GM19043 (cell line): ENCODE results near the gene TESK1.
"Not testable (repeated sequence)": the region's sequence is repeated elsewhere in the genome, so short reads cannot be mapped to it uniquely, and the experiment has no call there.

Experiments used
- ATAC-seq: cut with Tn5 transposase; IDR thresholded peaks from one replicate; pipeline ENCODE4 v1.9.1; 2021; ENCODE audit warnings: low read depth; ENCODE audit not compliant: unreplicated experiment

The TESK1 gene

DNA sequence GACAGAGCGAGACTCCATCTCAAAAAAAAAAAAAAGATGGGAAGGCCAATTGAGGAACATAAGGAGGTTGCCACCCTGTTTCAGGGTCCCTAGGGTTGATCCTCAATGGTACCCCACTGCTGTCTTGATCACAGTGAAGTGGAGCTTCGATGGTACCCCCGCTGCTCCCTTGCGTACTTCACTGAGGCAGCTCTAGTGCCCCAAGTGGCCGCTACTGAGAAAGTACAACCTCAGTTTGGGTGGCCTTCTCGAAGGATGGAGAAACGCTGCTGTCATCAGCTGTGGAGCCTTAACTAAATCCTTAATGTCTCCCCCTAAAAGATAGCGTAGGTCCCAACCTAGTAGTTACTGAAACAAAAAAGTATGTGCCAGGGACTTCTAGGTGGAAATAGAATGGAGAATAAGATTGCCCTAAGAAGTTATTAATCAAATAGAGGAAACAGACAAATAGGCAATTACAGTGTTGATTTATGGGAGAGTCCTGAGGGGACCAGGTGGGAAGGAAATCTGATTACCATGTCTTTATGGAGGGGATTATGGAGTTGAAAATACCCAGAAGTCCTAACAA lies 6.3 kb downstream of the TESK1 start:
- ATAC-seq: no peak

DNA sequence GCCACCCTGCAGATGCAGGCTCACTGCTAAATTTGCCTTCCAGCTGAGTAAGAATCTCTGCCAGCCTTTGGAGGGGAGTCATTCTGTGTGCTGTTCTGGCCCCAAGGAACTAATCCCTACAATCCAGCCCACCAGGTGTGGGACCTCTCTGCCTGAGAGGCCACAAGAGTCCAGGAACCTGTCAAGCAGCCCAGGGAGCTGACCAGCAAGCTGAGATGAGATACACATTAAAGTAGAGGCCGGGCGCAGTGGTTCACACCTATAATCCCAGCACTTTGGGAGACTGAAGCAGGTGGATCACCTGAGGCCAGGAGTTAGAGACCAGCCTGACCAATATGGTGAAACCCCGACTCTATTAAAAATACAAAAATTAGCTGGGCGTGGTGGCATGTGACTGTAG lies 7.0 kb downstream of the TESK1 start:
- ATAC-seq: not testable (repeated sequence)

GRCh38 chr9:35612843-35613242 lies 7.8 kb downstream of the TESK1 start:
- no peak for ATAC-seq

DNA sequence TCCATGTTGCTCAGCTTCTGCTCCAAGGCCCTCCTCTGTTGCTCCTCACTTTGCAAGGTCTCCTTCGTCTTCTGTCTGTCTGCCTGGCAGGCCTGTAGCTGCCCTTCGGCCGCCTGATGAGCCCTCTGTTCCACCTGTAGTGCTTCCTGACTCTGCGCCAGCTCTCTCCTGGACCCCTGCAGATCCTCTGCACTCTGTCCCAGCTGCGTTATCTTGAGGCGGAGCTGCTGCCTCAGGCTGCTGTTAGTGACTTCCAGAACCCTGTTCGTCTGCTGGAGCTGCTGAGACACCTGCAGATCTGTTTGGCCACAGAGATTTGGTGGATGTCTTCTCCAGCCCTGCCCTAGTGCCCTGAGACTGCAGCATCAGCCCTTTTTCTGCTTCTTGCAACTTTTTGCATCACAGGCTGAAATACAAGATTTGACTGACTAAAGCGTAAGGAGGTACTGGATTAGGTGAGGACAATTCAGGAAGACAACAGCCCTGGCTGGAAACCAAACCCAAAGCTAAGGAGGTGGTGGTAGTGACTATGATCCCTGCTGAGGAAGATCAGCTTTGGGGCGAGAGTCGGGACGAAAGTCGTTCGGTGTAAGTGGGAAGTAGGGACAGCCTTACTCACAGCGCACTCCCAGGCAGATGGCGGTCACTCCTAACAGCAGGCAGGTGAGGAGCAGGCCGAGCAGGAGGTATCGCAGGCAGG lies 11.1 kb downstream of the TESK1 start:
- no peak for ATAC-seq

DNA sequence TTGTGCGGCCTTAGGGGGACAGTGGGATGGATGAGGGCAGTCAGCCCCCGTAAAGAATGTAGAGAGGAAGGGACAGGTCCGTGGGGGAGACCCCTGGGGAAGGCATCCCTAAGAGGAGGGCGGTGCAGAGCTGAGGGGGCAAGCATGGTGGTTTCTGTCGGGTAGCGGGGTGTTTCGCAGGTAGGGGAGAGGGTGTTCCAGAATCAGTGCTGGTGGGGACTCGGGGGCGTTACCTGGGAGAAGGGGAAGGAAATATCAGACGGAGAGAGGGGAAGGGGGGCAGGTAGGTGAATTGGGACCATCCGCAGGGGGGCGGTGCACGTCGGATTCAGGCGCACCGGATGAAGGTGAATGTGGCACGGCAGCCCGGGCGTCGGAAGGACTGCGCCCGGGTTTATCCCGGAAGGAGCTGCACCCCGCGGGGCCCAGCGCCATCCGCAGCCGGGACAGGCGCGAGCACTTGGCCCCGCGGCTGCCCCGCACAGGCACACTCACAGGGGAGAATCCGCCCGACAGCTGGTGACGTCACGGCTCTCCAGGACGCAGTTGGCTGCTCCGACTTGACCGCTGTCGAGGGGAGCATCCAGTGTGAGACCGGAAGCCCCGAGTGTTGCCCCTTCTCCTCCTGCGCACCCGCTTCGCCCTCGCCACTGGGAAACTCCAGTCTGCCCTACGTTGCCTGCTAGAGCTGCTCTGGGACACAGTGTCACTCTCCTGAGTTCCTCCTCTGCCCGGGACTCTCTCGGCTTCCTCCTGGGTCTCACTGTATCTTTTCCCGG lies 11.8 kb downstream of the TESK1 start:
- ATAC-seq: no peak

DNA sequence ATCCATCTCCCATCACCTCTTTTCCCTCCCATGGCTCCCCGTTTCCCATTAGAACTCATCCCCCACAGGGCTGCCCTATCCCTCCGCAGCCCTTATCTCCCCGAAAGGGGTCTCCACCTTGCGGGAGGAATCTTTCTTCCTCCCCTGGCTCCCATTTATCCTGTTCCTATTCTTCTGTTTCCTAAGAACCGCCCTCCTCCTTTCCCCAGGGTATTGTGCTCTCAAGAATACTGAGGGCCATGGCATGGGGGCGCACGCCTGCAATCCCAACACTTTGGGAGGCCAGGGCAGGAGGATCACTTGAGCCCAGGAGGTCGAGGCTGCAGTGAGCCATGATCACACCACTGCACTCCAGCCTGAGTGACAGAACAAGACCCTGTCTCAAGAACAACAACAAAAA lies 12.5 kb downstream of the TESK1 start:
- no peak for ATAC-seq

DNA sequence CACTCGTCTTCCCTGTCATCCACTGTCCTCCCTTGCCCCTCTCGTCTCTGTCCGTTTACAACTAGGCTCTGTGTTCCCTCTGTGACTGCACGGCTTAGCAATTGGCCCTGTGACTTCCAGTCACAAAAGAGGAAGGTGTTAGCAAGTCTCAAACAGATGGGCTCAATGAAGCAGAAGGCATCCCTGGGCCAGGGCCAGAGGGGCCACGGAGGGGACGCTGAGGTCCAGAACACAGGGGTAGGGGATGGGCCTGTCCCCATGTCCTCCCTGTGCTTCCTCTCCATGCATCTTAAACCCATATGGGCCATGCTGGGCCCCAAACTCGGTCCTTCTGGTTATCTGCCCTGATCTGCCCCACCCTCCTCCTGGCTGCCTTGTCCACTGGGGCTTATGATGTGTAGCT lies 13.3 kb downstream of the TESK1 start, which contains the start of gene CD72:
CD72 (minus strand) TSS at position 89 of the 403 bp plus-strand sequence. CDS start 110 bp downstream, outside the sequence.
- ATAC-seq: no peak

DNA sequence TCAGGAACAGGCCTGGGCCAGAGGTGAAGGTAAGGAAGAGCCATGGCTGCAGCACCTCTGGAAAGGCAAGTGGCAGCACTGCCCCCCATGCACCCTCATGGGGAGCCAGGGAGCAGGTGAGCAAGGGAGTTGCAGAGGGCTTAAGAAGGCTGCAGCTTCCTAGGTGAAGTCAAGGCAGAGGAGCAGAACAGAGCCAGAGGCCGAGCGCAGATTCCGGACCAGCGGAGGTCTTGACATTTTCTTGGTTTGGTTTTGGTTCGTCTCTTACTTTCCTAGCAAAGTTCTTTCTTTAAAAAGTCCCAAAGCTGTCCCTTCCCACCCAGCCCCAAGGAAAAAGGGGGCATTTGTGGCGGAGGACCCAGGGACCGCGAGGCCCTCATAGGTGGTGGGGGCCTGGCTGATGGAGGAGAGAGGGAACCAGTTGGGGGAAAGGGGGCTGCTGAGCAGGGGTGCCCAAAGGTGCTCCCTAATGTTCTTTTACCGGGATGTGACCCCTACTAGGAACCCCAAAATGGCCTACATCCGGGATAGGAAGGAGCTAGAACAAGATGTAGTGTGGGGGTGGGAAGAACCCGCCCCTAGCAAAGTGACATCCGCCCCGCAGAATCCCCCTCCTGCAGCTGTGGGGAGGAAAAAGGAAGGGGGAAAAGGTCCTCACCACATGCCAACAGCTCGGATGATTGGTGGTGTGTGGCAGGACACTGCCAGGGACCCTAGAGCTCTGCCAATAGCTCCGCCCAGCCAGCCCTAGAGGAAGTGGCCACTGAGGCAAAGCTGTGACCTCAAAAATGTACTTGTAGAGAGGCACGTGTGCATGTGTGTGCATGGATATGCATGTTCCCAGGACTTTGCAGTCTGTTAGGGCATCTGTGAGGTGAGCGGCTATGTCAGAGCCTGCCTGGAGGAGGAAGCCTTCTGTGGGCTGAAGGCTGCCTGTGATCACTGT lies 14.1 kb downstream of the TESK1 start:
- peak; percentile 52 for ATAC-seq

DNA sequence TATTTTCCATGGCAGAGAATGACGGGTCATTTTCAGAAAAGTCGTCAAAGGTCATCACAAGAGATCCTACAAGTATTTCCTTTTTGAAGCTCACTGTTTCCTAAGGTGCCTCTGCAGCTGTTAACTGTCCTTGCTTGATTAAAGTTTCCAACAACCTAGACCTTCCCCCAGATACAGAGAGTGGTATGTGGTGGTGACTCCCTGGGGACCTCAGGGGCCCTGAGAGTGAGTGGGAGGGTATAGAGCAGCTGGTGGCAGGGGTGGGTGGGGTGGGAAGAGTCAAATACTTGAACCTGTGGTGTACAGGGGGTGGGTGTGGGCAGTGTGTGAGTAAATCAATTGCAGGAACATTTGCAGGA lies 14.7 kb downstream of the TESK1 start:
- ATAC-seq: peak; percentile 50

- no peak for ATAC-seq
Measured at GRCh38 chr9:35627575-35627974, 22.5 kb downstream of the TESK1 start.

DNA sequence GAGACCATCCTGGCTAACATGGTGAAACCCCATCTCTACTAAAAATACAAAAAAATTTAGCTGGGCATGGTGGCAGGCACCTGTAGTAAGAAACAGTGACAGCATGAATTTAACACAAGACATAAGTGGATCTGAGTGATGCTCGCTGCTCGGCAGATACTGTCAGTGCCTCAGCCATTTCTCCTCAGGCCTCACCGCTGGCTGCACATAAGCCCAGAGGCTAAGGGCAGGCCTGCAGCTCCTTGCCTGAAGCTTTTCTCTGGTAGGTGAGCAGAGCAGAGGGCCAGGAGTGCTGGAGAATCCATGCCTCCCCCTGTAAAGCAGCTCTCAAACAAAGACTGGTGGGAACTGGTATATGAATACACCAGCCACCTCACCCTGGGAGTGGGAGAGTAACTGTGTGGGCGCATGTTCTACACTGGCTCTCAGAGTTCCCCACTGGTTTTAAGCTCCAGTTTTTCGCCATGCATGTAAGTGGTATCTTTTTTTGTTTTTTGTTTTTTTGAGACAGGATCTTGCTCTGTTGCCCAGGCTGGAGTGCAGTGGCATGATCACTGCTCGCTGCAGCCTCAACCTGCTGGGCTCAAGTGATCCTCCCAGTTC lies 23.4 kb downstream of the TESK1 start:
- no peak for ATAC-seq

DNA sequence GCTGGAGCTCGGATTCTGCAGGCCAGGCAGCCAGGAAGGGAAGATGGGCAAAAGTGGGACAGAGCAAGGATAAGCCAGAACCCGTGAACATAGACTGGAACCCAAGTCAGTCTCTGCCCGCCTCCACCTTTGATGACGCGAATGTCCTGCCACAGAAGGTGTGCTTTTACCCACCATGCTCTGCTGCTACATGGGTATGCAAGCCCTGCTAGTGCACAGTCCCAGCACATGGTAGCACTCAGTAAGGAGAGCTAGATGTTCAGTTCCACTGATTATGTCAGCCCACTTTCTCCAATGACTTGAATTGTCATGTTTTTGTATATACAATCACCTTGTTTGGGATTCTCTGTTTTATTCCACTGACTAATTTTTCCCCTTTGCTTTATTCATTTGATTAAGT lies 24.5 kb downstream of the TESK1 start:
- no peak for ATAC-seq

DNA sequence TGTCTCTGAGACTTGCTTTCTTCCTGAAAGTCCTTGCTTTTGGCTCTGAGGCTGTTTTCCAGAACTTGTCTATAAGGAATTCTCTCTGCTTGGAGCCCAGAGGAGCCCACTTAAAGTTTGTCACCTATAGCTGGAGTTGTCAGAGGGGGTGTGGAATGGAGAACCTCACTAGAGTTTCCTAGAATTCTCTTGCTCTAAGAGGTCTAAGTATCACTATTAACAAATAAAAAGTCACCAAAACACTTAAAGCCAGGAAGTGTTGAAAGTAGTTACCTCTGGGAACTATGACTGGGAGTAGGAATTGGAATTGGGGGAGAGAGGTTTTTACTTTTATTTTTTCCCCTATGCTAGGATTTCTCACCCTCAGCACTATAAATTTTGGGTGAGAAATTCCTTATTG lies 30.7 kb downstream of the TESK1 start:
- ATAC-seq: no peak

GRCh38 chr9:35636135-35636876 lies 31.2 kb downstream of the TESK1 start:
- no peak for ATAC-seq

DNA sequence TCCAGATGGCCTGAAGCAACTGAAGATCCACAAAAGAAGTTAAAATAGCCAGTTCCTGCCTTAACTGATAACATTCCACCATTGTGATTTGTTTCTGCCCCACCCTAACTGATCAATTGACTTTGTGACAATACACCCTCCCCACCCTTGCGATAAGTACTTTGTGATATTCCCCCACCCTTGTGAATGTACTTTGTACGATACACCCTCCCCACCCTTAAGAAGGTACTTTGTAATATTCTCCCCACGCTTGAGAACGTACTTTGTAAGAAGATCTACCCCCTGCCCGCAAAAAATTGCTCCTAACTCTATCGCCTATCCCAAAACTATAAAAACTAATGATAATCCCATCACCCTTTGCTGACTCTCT lies 31.8 kb downstream of the TESK1 start:
- not testable (repeated sequence) for ATAC-seq

- not testable (repeated sequence) for ATAC-seq
Measured at GRCh38 chr9:35637427-35637955, 32.4 kb downstream of the TESK1 start.

- not testable (repeated sequence) for ATAC-seq
Measured at GRCh38 chr9:35638751-35639150, 33.7 kb downstream of the TESK1 start.

GRCh38 chr9:35639225-35639624 lies 34.2 kb downstream of the TESK1 start:
- not testable (repeated sequence) for ATAC-seq

GRCh38 chr9:35639631-35640030 lies 34.6 kb downstream of the TESK1 start:
- no peak for ATAC-seq
